Adrenal gland (tissue), 5 donors: ENCODE measurements around the gene ADAMTS17.

Experiments used
- CTCF ChIP-seq, 6 experiments: fragments of 450-650 bp in 4 of 6; fragments of 200-600 bp in 2 of 6; sonication (generic) in 1 of 6; IDR thresholded peaks; 1 replicate in 5 of 6; 2 replicates in 1 of 6; pipeline versions ENCODE4 v1.5.1 to v1.8.0; 2016 to 2021; ENCODE audit warnings: antibody characterized with exemption in 6 of 6, mild to moderate bottlenecking in 2 of 6, moderate library complexity in 1 of 6
- POLR2A ChIP-seq, 2 donors: fragments of 450-650 bp; IDR thresholded peaks; one replicate each; pipeline ENCODE4 v1.6.1; 2017; ENCODE audit warnings: antibody characterized with exemption in 2 of 2, mild to moderate bottlenecking in 2 of 2, moderate library complexity in 1 of 2
- donor health status: DM: no; HTN: no; CAD: no.

GRCh38 chr15:100187677-100188076, 154.1 kb downstream of the ADAMTS17 start:
- TF ChIP-seq CTCF (IDR thresholded peaks at IDR 0.05) (no peak), POLR2A (IDR thresholded peaks at IDR 0.05) (no peak)
